ENCODE results near the gene IGSF6. TPM values are rescaled to one million over a fixed set of nuclear protein-coding genes. Genes with fewer than 3 reads are reported as not detected.
"Not testable (repeated sequence)": the region's sequence is repeated elsewhere in the genome, so short reads cannot be mapped to it uniquely, and the experiment has no call there.

The IGSF6 gene
- total RNA-seq, 4 donors from 2014 or later = 0.59 to 4.1 (median 1.6) TPM

GRCh38 chr16:21611556-21612384 lies 40.6 kb downstream of the IGSF6 start:
- Histone ChIP-seq H3K4me1 (peaks cover 0 to 5% of the 10 kb centered on the region in 2 donors), H3K27ac (peak overlapping the region; percentile 27 to 53), H3K36me3 (no peaks in the 10 kb centered on the region), H3K27me3 (no peaks in the 10 kb centered on the region), H3K4me3 (no peak overlapping the region), H3K9me3 (no peaks in the 10 kb centered on the region)
- TF ChIP-seq CTCF (IDR thresholded peaks at IDR 0.05) (no peak), POLR2A (IDR thresholded peaks at IDR 0.05) (no peak)
- DNase-seq = no peak
- intact Hi-C loops (cut with DNase I; ENCODE audit: low total_unique reads) = no loop called here

- H3K27ac ChIP-seq = peak overlapping the region in 1 of 2 donors; percentile 53
- no peaks in the 10 kb centered on the region for H3K27me3 ChIP-seq
- peaks cover 0 to 5% of the 10 kb centered on the region in 2 donors for H3K4me1 ChIP-seq
- DNase-seq = no peak
- no peaks in the 10 kb centered on the region for H3K36me3 ChIP-seq
- TF ChIP-seq POLR2A (IDR thresholded peaks at IDR 0.05) = no peak
- TF ChIP-seq CTCF (IDR thresholded peaks at IDR 0.05) = no peak
- no peak overlapping the region for H3K4me3 ChIP-seq
- intact Hi-C loops (cut with DNase I; ENCODE audit: low total_unique reads) = no loop called here
- no peaks in the 10 kb centered on the region for H3K9me3 ChIP-seq
Observed at GRCh38 chr16:21611198-21611555, 41.2 kb downstream of the IGSF6 start.

GRCh38 chr16:21610766-21611165 lies 41.6 kb downstream of the IGSF6 start:
- peaks cover 0 to 5% of the 10 kb centered on the region in 2 donors for H3K4me1 ChIP-seq
- TF ChIP-seq POLR2A (IDR thresholded peaks at IDR 0.05) (no peak), CTCF (IDR thresholded peaks at IDR 0.05) (no peak)
- H3K27me3 ChIP-seq = no peaks in the 10 kb centered on the region

GRCh38 chr16:21610006-21610544 lies 42.3 kb downstream of the IGSF6 start:
- no peak overlapping the region for H3K27ac ChIP-seq
- H3K4me3 ChIP-seq = no peak overlapping the region
- H3K36me3 ChIP-seq = no peaks in the 10 kb centered on the region
- H3K4me1 ChIP-seq = peaks cover 0 to 5% of the 10 kb centered on the region in 2 donors
- no peaks in the 10 kb centered on the region for H3K9me3 ChIP-seq
- no peak for DNase-seq
- intact Hi-C loops (cut with DNase I; ENCODE audit: low total_unique reads) = no loop called here
- H3K27me3 ChIP-seq = no peaks in the 10 kb centered on the region
- TF ChIP-seq POLR2A (IDR thresholded peaks at IDR 0.05) = no peak
- TF ChIP-seq CTCF (IDR thresholded peaks at IDR 0.05) = no peak

More at GRCh38 chr16:21610766-21611165, 41.6 kb downstream of the IGSF6 start:
- no peak for DNase-seq
- intact Hi-C loops (cut with DNase I; ENCODE audit: low total_unique reads) = no loop called here
- no peaks in the 10 kb centered on the region for H3K9me3 ChIP-seq
- H3K36me3 ChIP-seq = no peaks in the 10 kb centered on the region
- H3K27ac ChIP-seq = no peak overlapping the region
- no peak overlapping the region for H3K4me3 ChIP-seq

- H3K4me1 ChIP-seq = peaks cover 0 to 5% of the 10 kb centered on the region in 2 donors
Observed at GRCh38 chr16:21608639-21609328, 43.6 kb downstream of the IGSF6 start.

GRCh38 chr16:21605848-21606247 lies 46.6 kb downstream of the IGSF6 start:
- H3K4me1 ChIP-seq; H3K27me3 ChIP-seq; H3K4me3 ChIP-seq; H3K9me3 ChIP-seq; H3K36me3 ChIP-seq; intact Hi-C loops (cut with DNase I; ENCODE audit: low total_unique reads); H3K27ac ChIP-seq; DNase-seq: not testable (repeated sequence)

More at GRCh38 chr16:21608639-21609328, 43.6 kb downstream of the IGSF6 start:
- Histone ChIP-seq H3K36me3 (no peaks in the 10 kb centered on the region), H3K27ac (no peak overlapping the region), H3K4me3 (no peak overlapping the region), H3K9me3 (no peaks in the 10 kb centered on the region), H3K27me3 (no peaks in the 10 kb centered on the region)
- DNase-seq = no peak
- intact Hi-C loops (cut with DNase I; ENCODE audit: low total_unique reads) = no loop called here
- TF ChIP-seq CTCF (IDR thresholded peaks at IDR 0.05) (no peak), POLR2A (IDR thresholded peaks at IDR 0.05) (no peak)
